ACC112 (cell line): Measurements from ENCODE around the gene SCAI.
A peak's percentile ranks its signal among the peaks of the same experiment; 100 is the strongest.

Experiments used
- H2AFZ ChIP-seq: fragments of 200-600 bp; sonication (generic); one replicate; pipeline ENCODE4 v1.6.0; 2017; ENCODE audit warnings: antibody characterized with exemption, low read length; ENCODE audit not compliant: unreplicated experiment
- H3K27ac ChIP-seq: fragments of 200-600 bp; sonication (generic); 2 replicates; pipeline ENCODE4 v1.5.1; 2014; ENCODE audit warnings: low read depth, mild to moderate bottlenecking, antibody characterized with exemption, low read length, moderate library complexity
- H3K27me3 ChIP-seq: fragments of 200-600 bp; sonication (generic); 2 replicates; pipeline ENCODE4 v1.6.1; 2014; ENCODE audit warnings: mild to moderate bottlenecking, antibody characterized with exemption, low read length, moderate library complexity, mixed read lengths; ENCODE audit not compliant: insufficient read depth
- H3K36me3 ChIP-seq: fragments of 200-600 bp; sonication (generic); 2 replicates; pipeline ENCODE4 v1.6.1; 2016; ENCODE audit warnings: mild to moderate bottlenecking, antibody characterized with exemption, low read length, moderate library complexity, mixed read lengths; ENCODE audit not compliant: insufficient read depth
- H3K4me1 ChIP-seq: fragments of 200-600 bp; sonication (generic); one replicate; pipeline ENCODE4 v1.6.1; 2016; ENCODE audit warnings: low read length, mixed read lengths; ENCODE audit not compliant: insufficient read depth, unreplicated experiment, control insufficient read depth
- H3K4me3 ChIP-seq: fragments of 200-600 bp; sonication (generic); 2 replicates; pipeline ENCODE4 v1.5.1; 2014; ENCODE audit warnings: mild to moderate bottlenecking, low read depth, low read length
- H3K79me2 ChIP-seq: fragments of 200-600 bp; sonication (generic); one replicate; pipeline ENCODE4 v1.6.0; 2016; ENCODE audit warnings: low read length; ENCODE audit not compliant: control insufficient read depth, unreplicated experiment, insufficient read depth

SCAI gene

GRCh38 chr9:124949387-124949786, 193.9 kb downstream of the SCAI start:
- Histone ChIP-seq H3K27ac (no peak overlapping the region), H3K4me1 (no peaks in the 10 kb centered on the region), H3K36me3 (no peaks in the 10 kb centered on the region), H3K4me3 (no peak overlapping the region), H3K27me3 (no peaks in the 10 kb centered on the region), H2AFZ (no peak overlapping the region), H3K79me2 (no peaks in the 10 kb centered on the region)

GRCh38 chr9:124947727-124948391, 195.5 kb downstream of the SCAI start:
- peaks cover under 1% of the 10 kb centered on the region for H3K4me1 ChIP-seq
- H3K36me3 ChIP-seq = no peaks in the 10 kb centered on the region
- H3K4me3 ChIP-seq = no peak overlapping the region
- no peaks in the 10 kb centered on the region for H3K79me2 ChIP-seq
- no peak overlapping the region for H2AFZ ChIP-seq
- H3K27ac ChIP-seq = no peak overlapping the region
- H3K27me3 ChIP-seq = no peaks in the 10 kb centered on the region

- Histone ChIP-seq H3K4me3 (no peak overlapping the region), H3K36me3 (no peaks in the 10 kb centered on the region), H3K27me3 (no peaks in the 10 kb centered on the region), H2AFZ (no peak overlapping the region), H3K4me1 (peaks cover 10% of the 10 kb centered on the region), H3K27ac (no peak overlapping the region), H3K79me2 (peaks cover 3% of the 10 kb centered on the region)
Observed at GRCh38 chr9:124946167-124946566, 197.2 kb downstream of the SCAI start.

GRCh38 chr9:124941679-124942561, 201.4 kb downstream of the SCAI start:
- Histone ChIP-seq H3K4me1 (peaks cover 17% of the 10 kb centered on the region), H3K27me3 (no peaks in the 10 kb centered on the region), H3K79me2 (peaks cover 11% of the 10 kb centered on the region), H3K36me3 (no peaks in the 10 kb centered on the region), H3K4me3 (peak overlapping the region; percentile 94), H3K27ac (peak overlapping the region; percentile 85), H2AFZ (peak overlapping the region; percentile 97)

GRCh38 chr9:124940894-124941678, 202.2 kb downstream of the SCAI start, which contains the start of gene GOLGA1:
TSS of gene GOLGA1 (minus strand) at chr9:124941083. CDS start at chr9:124938711, 2,372 bp downstream.
- Histone ChIP-seq H3K27ac (peak within 1 kb of the TSS; percentile 85), H3K79me2 (peaks cover 11% of the 10 kb centered on the region), H3K27me3 (no peaks in the 10 kb centered on the region), H3K36me3 (no peaks in the 10 kb centered on the region), H3K4me3 (peak within 1 kb of the TSS; percentile 94), H3K4me1 (peaks cover 17% of the 10 kb centered on the region), H2AFZ (peak within 1 kb of the TSS; percentile 97)

GRCh38 chr9:124940521-124940893, 202.8 kb downstream of the SCAI start:
- Histone ChIP-seq H3K79me2 (peaks cover 11% of the 10 kb centered on the region), H3K36me3 (no peaks in the 10 kb centered on the region), H3K4me3 (peak overlapping the region; percentile 94), H3K27ac (peak overlapping the region; percentile 85), H2AFZ (peak overlapping the region; percentile 88), H3K4me1 (peaks cover 17% of the 10 kb centered on the region), H3K27me3 (no peaks in the 10 kb centered on the region)

GRCh38 chr9:124939944-124940343, 203.4 kb downstream of the SCAI start:
- Histone ChIP-seq H3K4me3 (peak overlapping the region; percentile 94), H3K79me2 (peaks cover 11% of the 10 kb centered on the region), H3K27ac (no peak overlapping the region), H3K4me1 (peaks cover 17% of the 10 kb centered on the region), H3K36me3 (no peaks in the 10 kb centered on the region), H2AFZ (peak overlapping the region; percentile 88), H3K27me3 (no peaks in the 10 kb centered on the region)

GRCh38 chr9:124934290-124934689, 209.0 kb downstream of the SCAI start:
- peaks cover 10% of the 10 kb centered on the region; the same call in 1 of the 2 replicates for H3K36me3 ChIP-seq
- no peak overlapping the region for H2AFZ ChIP-seq
- H3K4me1 ChIP-seq = peaks cover 6% of the 10 kb centered on the region
- H3K27me3 ChIP-seq = no peaks in the 10 kb centered on the region
- H3K4me3 ChIP-seq = no peak overlapping the region
- no peaks in the 10 kb centered on the region for H3K79me2 ChIP-seq
- H3K27ac ChIP-seq = no peak overlapping the region

- Histone ChIP-seq H3K27ac (no peak overlapping the region), H3K36me3 (peaks cover 26% of the 10 kb centered on the region), H3K79me2 (no peaks in the 10 kb centered on the region), H2AFZ (no peak overlapping the region), H3K27me3 (no peaks in the 10 kb centered on the region), H3K4me3 (no peak overlapping the region), H3K4me1 (peaks cover 6% of the 10 kb centered on the region)
Observed at GRCh38 chr9:124932333-124932732, 211.0 kb downstream of the SCAI start.

- no peak overlapping the region for H3K27ac ChIP-seq
- no peak overlapping the region for H3K4me3 ChIP-seq
- H3K36me3 ChIP-seq = peaks cover 26% of the 10 kb centered on the region
- H3K79me2 ChIP-seq = no peaks in the 10 kb centered on the region
- no peaks in the 10 kb centered on the region for H3K27me3 ChIP-seq
- no peak overlapping the region for H2AFZ ChIP-seq
- H3K4me1 ChIP-seq = peaks cover 5% of the 10 kb centered on the region
Observed at GRCh38 chr9:124929464-124929863, 213.9 kb downstream of the SCAI start.
